ENCODE results near the gene FAM32A. TPM values are rescaled to one million over a fixed set of nuclear protein-coding genes. Genes with fewer than 3 reads are reported as not detected.
A peak's percentile ranks its signal among the peaks of the same experiment; 100 is the strongest.
"Not testable (repeated sequence)": the region's sequence is repeated elsewhere in the genome, so short reads cannot be mapped to it uniquely, and the experiment has no call there.

The FAM32A gene
- polyA plus RNA-seq, 3 donors from 2014 or later = 156 to 225 (median 179) TPM

GRCh38 chr19:16175954-16176353 is 9.3 kb upstream of the FAM32A start:
- Mint-ChIP-seq H3K4me1 (peaks cover 16 to 19% of the 10 kb centered on the region in 2 donors), H3K9me3 (no peaks in the 10 kb centered on the region), H3K27me3 (ENCODE audit: low read depth in 3 of 3) (peaks cover 0 to 4% (median 2%) of the 10 kb centered on the region in 3 donors), H3K36me3 (no peaks in the 10 kb centered on the region), H3K27ac (no peak overlapping the region), H3K4me3 (no peak overlapping the region)
- no peak for DNase-seq

- H3K9me3 Mint-ChIP-seq, H3K36me3 Mint-ChIP-seq, DNase-seq, H3K4me3 Mint-ChIP-seq: not testable (repeated sequence)
- H3K27me3 Mint-ChIP-seq (ENCODE audit: low read depth in 3 of 3) = peaks cover 2 to 11% (median 8%) of the 10 kb centered on the region in 3 donors
- peak overlapping the region in 2 of 6 donors; percentile 25 to 42 for H3K27ac Mint-ChIP-seq
- peaks cover 8 to 11% of the 10 kb centered on the region in 2 donors for H3K4me1 Mint-ChIP-seq
These were observed 6.3 kb upstream of the FAM32A start for GRCh38 chr19:16178866-16179265.

- peaks cover 8 to 11% (median 11%) of the 10 kb centered on the region in 3 donors for H3K27me3 Mint-ChIP-seq (ENCODE audit: low read depth in 3 of 3)
These were observed 4.6 kb upstream of the FAM32A start for GRCh38 chr19:16180611-16181010.

GRCh38 chr19:16184665-16185122 is 516 bp upstream of the FAM32A start:
- peak overlapping the region; percentile 95 to 100 (median 99) for H3K4me3 Mint-ChIP-seq
- H3K36me3 Mint-ChIP-seq = peaks cover 0 to 5% (median 4%) of the 10 kb centered on the region in 3 donors
- peaks cover 31 to 41% of the 10 kb centered on the region in 2 donors for H3K4me1 Mint-ChIP-seq

More at GRCh38 chr19:16180611-16181010, 4.6 kb upstream of the FAM32A start:
- no peak for DNase-seq
- peaks cover 18 to 19% of the 10 kb centered on the region in 2 donors for H3K4me1 Mint-ChIP-seq
- no peaks in the 10 kb centered on the region for H3K9me3 Mint-ChIP-seq
- no peak overlapping the region for H3K27ac Mint-ChIP-seq
- no peak overlapping the region for H3K4me3 Mint-ChIP-seq
- H3K36me3 Mint-ChIP-seq = no peaks in the 10 kb centered on the region

GRCh38 chr19:16185768-16186123 is 536 bp downstream of the FAM32A start:
- peak; percentile 28 to 35 (median 31) for DNase-seq
- H3K27me3 Mint-ChIP-seq (ENCODE audit: low read depth in 3 of 3) = peaks cover 9 to 12% (median 9%) of the 10 kb centered on the region in 3 donors

More at GRCh38 chr19:16184665-16185122, 516 bp upstream of the FAM32A start:
- peaks cover 8 to 12% (median 11%) of the 10 kb centered on the region in 3 donors for H3K27me3 Mint-ChIP-seq (ENCODE audit: low read depth in 3 of 3)
- H3K9me3 Mint-ChIP-seq = no peaks in the 10 kb centered on the region
- DNase-seq = no peak
- H3K27ac Mint-ChIP-seq = peak overlapping the region; percentile 89 to 98 (median 94)

GRCh38 chr19:16188521-16188920 is 3.3 kb downstream of the FAM32A start:
- H3K4me1 Mint-ChIP-seq = peaks cover 23 to 30% of the 10 kb centered on the region in 2 donors

More at GRCh38 chr19:16185768-16186123, 536 bp downstream of the FAM32A start:
- peaks cover 0 to 5% (median 4%) of the 10 kb centered on the region in 3 donors for H3K36me3 Mint-ChIP-seq
- H3K4me1 Mint-ChIP-seq = peaks cover 31 to 41% of the 10 kb centered on the region in 2 donors
- H3K4me3 Mint-ChIP-seq = peak overlapping the region; percentile 95 to 100 (median 99)
- no peaks in the 10 kb centered on the region for H3K9me3 Mint-ChIP-seq
- H3K27ac Mint-ChIP-seq = peak overlapping the region; percentile 89 to 98 (median 94)

GRCh38 chr19:16190198-16190597 is 5.0 kb downstream of the FAM32A start:
- no peak for DNase-seq
- no peak overlapping the region for H3K4me3 Mint-ChIP-seq
- H3K27me3 Mint-ChIP-seq (ENCODE audit: low read depth in 3 of 3) = peaks cover 2 to 5% (median 2%) of the 10 kb centered on the region in 3 donors
- H3K36me3 Mint-ChIP-seq = peaks cover 5 to 11% (median 5%) of the 10 kb centered on the region in 3 donors
- H3K9me3 Mint-ChIP-seq = no peaks in the 10 kb centered on the region
- H3K27ac Mint-ChIP-seq = peak overlapping the region in 1 of 6 donors; percentile 59
- peaks cover 18 to 26% of the 10 kb centered on the region in 2 donors for H3K4me1 Mint-ChIP-seq

More at GRCh38 chr19:16188521-16188920, 3.3 kb downstream of the FAM32A start:
- Mint-ChIP-seq H3K36me3 (peaks cover 5 to 11% (median 5%) of the 10 kb centered on the region in 3 donors), H3K27ac (no peak overlapping the region), H3K4me3 (no peak overlapping the region), H3K27me3 (ENCODE audit: low read depth in 3 of 3) (peaks cover 2 to 7% (median 5%) of the 10 kb centered on the region in 3 donors), H3K9me3 (no peaks in the 10 kb centered on the region)
- DNase-seq = no peak

GRCh38 chr19:16190736-16191135 is 5.5 kb downstream of the FAM32A start:
- Mint-ChIP-seq H3K36me3 (peaks cover 5 to 11% (median 5%) of the 10 kb centered on the region in 3 donors), H3K27ac (no peak overlapping the region), H3K4me1 (peaks cover 12 to 22% of the 10 kb centered on the region in 2 donors), H3K27me3 (ENCODE audit: low read depth in 3 of 3) (peaks cover 1 to 2% (median 2%) of the 10 kb centered on the region in 3 donors), H3K9me3 (no peaks in the 10 kb centered on the region), H3K4me3 (no peak overlapping the region)
- DNase-seq = no peak

GRCh38 chr19:16191216-16191908 is 6.2 kb downstream of the FAM32A start:
- peak overlapping the region in 2 of 6 donors; percentile 54 to 65 for H3K27ac Mint-ChIP-seq

GRCh38 chr19:16193466-16193865 is 8.3 kb downstream of the FAM32A start:
- Mint-ChIP-seq H3K4me3 (no peak overlapping the region), H3K36me3 (peaks cover 0 to 7% (median 5%) of the 10 kb centered on the region in 3 donors), H3K4me1 (peaks cover 16% of the 10 kb centered on the region in 2 donors), H3K27me3 (ENCODE audit: low read depth in 3 of 3) (peaks cover 6 to 8% (median 6%) of the 10 kb centered on the region in 3 donors), H3K27ac (no peak overlapping the region), H3K9me3 (no peaks in the 10 kb centered on the region)
- DNase-seq = no peak

More at GRCh38 chr19:16191216-16191908, 6.2 kb downstream of the FAM32A start:
- Mint-ChIP-seq H3K36me3 (peaks cover 5 to 11% (median 5%) of the 10 kb centered on the region in 3 donors), H3K9me3 (no peaks in the 10 kb centered on the region), H3K4me1 (peaks cover 6 to 17% of the 10 kb centered on the region in 2 donors), H3K4me3 (no peak overlapping the region), H3K27me3 (ENCODE audit: low read depth in 3 of 3) (peaks cover 1 to 2% (median 2%) of the 10 kb centered on the region in 3 donors)
- DNase-seq = no peak

- H3K27ac Mint-ChIP-seq = peak overlapping the region; percentile 84 to 97 (median 96)
- H3K4me1 Mint-ChIP-seq = peaks cover 33 to 43% of the 10 kb centered on the region in 2 donors
- H3K4me3 Mint-ChIP-seq = peak overlapping the region; percentile 85 to 90 (median 87)
- peaks cover 4 to 7% (median 4%) of the 10 kb centered on the region in 3 donors for H3K27me3 Mint-ChIP-seq (ENCODE audit: low read depth in 3 of 3)
- H3K36me3 Mint-ChIP-seq = peaks cover 0 to 4% (median 4%) of the 10 kb centered on the region in 3 donors
- no peaks in the 10 kb centered on the region for H3K9me3 Mint-ChIP-seq
- no peak for DNase-seq
These were observed 12.0 kb downstream of the FAM32A start for GRCh38 chr19:16197188-16197621.

GRCh38 chr19:16197622-16198369 is 12.6 kb downstream of the FAM32A start, which contains the start of gene AP1M1:
Gene AP1M1, plus strand, starts transcription at chr19:16197911. Its CDS starts 116 bp downstream, at chr19:16198027.
- Mint-ChIP-seq H3K27ac (peak within 1 kb of the TSS; percentile 84 to 97 (median 96)), H3K27me3 (ENCODE audit: low read depth in 3 of 3) (peaks cover 4 to 7% (median 6%) of the 10 kb centered on the region in 3 donors), H3K4me1 (peaks cover 33 to 49% of the 10 kb centered on the region in 2 donors), H3K9me3 (no peaks in the 10 kb centered on the region), H3K4me3 (peak within 1 kb of the TSS; percentile 85 to 90 (median 87)), H3K36me3 (peaks cover 4 to 9% (median 4%) of the 10 kb centered on the region in 3 donors)
- DNase-seq = peak; percentile 98 to 99 (median 99)

GRCh38 chr19:16198370-16198651 is 13.1 kb downstream of the FAM32A start:
- Mint-ChIP-seq H3K36me3 (peaks cover 4 to 10% (median 5%) of the 10 kb centered on the region in 3 donors), H3K9me3 (no peaks in the 10 kb centered on the region), H3K4me1 (peaks cover 33 to 50% of the 10 kb centered on the region in 2 donors), H3K27ac (peak overlapping the region; percentile 74 to 93 (median 90)), H3K27me3 (ENCODE audit: low read depth in 3 of 3) (peaks cover 4 to 7% (median 6%) of the 10 kb centered on the region in 3 donors), H3K4me3 (peak overlapping the region; percentile 71 to 81 (median 76))
- no peak for DNase-seq
